ENCODE data around the gene LHPP. TPM values are rescaled to one million over a fixed set of nuclear protein-coding genes. Genes with fewer than 3 reads are reported as not detected.
"Not testable (repeated sequence)": the region's sequence is repeated elsewhere in the genome, so short reads cannot be mapped to it uniquely, and the experiment has no call there.

The LHPP gene
- total RNA-seq, 1 donor: 12.5 TPM

- TF ChIP-seq CTCF (IDR thresholded peaks at IDR 0.05; ENCODE audit: insufficient read depth, low read depth, low read length): no peak
- no peak for DNase-seq (ENCODE audit: low read depth)
- no peak overlapping the region for H3K4me3 ChIP-seq (ENCODE audit: low read depth, low read length)
Measured at GRCh38 chr10:124429576-124429975, 32.0 kb upstream of the LHPP start.

- DNase-seq (ENCODE audit: low read depth): no peak
- TF ChIP-seq CTCF (IDR thresholded peaks at IDR 0.05; ENCODE audit: insufficient read depth, low read depth, low read length): no peak
- H3K4me3 ChIP-seq (ENCODE audit: low read depth, low read length): no peak overlapping the region
Measured at GRCh38 chr10:124430077-124430476, 31.5 kb upstream of the LHPP start.

GRCh38 chr10:124433461-124433860 lies 28.2 kb upstream of the LHPP start:
- no peak overlapping the region for H3K4me3 ChIP-seq (ENCODE audit: low read depth, low read length)
- no peak for DNase-seq (ENCODE audit: low read depth)
- no peak for TF ChIP-seq CTCF (IDR thresholded peaks at IDR 0.05; ENCODE audit: insufficient read depth, low read depth, low read length)

- H3K4me3 ChIP-seq (ENCODE audit: low read depth, low read length); DNase-seq (ENCODE audit: low read depth): not testable (repeated sequence)
Measured at GRCh38 chr10:124435683-124436082, 25.9 kb upstream of the LHPP start.

GRCh38 chr10:124436191-124436638 lies 25.4 kb upstream of the LHPP start:
- H3K4me3 ChIP-seq (ENCODE audit: low read depth, low read length): no peak overlapping the region
- no peak for DNase-seq (ENCODE audit: low read depth)
- no peak for TF ChIP-seq CTCF (IDR thresholded peaks at IDR 0.05; ENCODE audit: insufficient read depth, low read depth, low read length)

GRCh38 chr10:124441694-124442093 lies 19.9 kb upstream of the LHPP start:
- DNase-seq (ENCODE audit: low read depth); H3K4me3 ChIP-seq (ENCODE audit: low read depth, low read length): not testable (repeated sequence)

GRCh38 chr10:124446830-124447750 lies 14.5 kb upstream of the LHPP start:
- DNase-seq (ENCODE audit: low read depth): no peak
- no peak for TF ChIP-seq CTCF (IDR thresholded peaks at IDR 0.05; ENCODE audit: insufficient read depth, low read depth, low read length)
- no peak overlapping the region for H3K4me3 ChIP-seq (ENCODE audit: low read depth, low read length)

Measured in fibroblast of villous mesenchyme (primary cell).